ENCODE measurements around the gene TMEM263.

TMEM263 gene

DNA sequence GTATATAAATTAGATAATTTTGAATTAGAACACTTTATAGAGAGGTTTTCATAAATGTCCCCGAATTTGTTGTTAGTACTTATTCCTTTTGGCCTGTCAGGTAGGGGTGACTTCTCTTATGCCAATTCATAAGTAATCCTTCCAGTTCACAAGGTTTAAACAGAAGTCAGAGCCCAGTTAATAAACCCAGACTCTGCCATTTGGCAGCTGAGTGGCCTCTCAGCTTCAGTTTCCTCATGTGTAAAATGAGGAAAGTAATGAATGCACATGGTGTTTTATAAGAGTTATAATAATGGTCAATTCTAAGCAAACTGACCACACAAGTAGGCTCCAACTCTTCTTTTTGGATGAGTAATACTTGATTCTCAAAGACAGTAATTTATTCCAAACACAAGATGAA is 21.0 kb downstream of the TMEM263 start:
- Mint-ChIP-seq H3K4me3 (no peak overlapping the region), H3K9me3 (no peaks in the 10 kb centered on the region), H3K36me3 (ENCODE audit: low read depth) (peaks cover 35% of the 10 kb centered on the region), H3K4me1 (peaks cover 53% of the 10 kb centered on the region), H3K27me3 (ENCODE audit: low read depth) (no peaks in the 10 kb centered on the region), H3K27ac (peak overlapping the region; percentile 40 to 70 (median 62))
- TF ChIP-seq, protein P1, sequence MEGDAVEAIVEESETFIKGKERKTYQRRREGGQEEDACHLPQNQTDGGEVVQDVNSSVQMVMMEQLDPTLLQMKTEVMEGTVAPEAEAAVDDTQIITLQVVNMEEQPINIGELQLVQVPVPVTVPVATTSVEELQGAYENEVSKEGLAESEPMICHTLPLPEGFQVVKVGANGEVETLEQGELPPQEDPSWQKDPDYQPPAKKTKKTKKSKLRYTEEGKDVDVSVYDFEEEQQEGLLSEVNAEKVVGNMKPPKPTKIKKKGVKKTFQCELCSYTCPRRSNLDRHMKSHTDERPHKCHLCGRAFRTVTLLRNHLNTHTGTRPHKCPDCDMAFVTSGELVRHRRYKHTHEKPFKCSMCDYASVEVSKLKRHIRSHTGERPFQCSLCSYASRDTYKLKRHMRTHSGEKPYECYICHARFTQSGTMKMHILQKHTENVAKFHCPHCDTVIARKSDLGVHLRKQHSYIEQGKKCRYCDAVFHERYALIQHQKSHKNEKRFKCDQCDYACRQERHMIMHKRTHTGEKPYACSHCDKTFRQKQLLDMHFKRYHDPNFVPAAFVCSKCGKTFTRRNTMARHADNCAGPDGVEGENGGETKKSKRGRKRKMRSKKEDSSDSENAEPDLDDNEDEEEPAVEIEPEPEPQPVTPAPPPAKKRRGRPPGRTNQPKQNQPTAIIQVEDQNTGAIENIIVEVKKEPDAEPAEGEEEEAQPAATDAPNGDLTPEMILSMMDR (IDR thresholded peaks at IDR 0.05; ENCODE audit: unreplicated experiment in 3 of 3): no peak

DNA sequence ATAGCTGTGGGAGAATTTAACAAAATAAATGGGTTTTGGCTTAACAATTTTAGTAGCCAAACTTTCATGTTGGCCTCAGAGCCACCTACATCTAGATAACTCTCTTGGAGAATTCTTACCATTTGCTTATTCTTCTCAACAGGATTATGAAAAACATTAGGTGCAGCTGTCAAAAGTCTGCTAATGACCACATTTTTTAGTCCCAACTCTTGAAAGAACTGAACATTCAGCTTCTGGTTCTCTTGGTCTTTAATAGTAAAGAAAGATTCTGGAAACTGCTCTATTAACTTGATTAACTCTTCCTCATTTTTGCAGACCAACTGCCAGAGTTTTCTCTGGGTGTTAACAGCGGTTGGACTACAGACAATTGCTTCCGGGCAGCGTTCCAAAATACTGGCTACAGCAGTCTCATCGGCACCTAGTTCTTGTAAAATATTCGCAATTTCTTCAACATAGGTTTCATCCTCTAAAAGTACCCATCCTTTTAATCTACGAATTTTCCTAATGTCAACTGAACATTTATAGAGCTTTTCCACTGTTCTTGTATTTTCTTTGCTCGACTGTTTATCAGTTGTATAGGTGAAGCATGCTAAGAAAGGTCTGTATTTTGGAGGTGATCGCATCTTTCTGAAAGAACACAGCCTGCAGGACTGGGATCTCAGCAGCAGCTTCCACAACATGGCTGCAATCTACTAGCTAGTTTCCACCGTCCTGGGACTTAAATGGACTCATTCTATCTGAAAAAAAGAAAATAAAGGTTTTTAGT is 22.5 kb downstream of the TMEM263 start:
- Mint-ChIP-seq H3K4me3 (no peak overlapping the region), H3K27ac (peak overlapping the region; percentile 62 to 75 (median 64)), H3K36me3 (ENCODE audit: low read depth) (peaks cover 34% of the 10 kb centered on the region), H3K9me3 (no peaks in the 10 kb centered on the region), H3K4me1 (peaks cover 58% of the 10 kb centered on the region), H3K27me3 (ENCODE audit: low read depth) (no peaks in the 10 kb centered on the region)
- TF ChIP-seq, protein P1 (IDR thresholded peaks at IDR 0.05; ENCODE audit: unreplicated experiment in 3 of 3): no peak

DNA sequence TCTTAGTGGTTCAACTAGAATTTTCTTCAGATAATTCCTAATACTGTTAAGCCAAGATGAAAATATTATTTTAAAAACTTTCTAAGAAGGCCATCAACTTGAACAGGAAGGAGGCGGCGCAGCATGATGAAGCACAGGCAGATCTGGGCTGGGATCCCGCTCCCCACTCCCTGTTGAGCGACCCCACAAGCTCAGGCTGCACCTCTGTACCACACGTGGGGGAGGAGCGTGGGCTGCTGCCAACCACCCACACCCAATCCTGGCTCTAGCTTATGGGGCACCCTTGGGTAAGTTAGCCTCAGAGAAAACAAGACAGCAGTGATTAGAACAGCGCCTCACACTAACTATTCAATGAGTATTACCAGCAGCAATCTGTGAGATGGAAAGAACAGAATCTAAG is 25.2 kb downstream of the TMEM263 start:
- H3K36me3 Mint-ChIP-seq (ENCODE audit: low read depth): peaks cover 43% of the 10 kb centered on the region
- TF ChIP-seq, protein P1 (IDR thresholded peaks at IDR 0.05; ENCODE audit: unreplicated experiment in 3 of 3): no peak
- H3K9me3 Mint-ChIP-seq: no peaks in the 10 kb centered on the region
- H3K4me1 Mint-ChIP-seq: peaks cover 61% of the 10 kb centered on the region
- H3K4me3 Mint-ChIP-seq: no peak overlapping the region
- peak overlapping the region in 2 of 3 experiments; percentile 48 to 76 for H3K27ac Mint-ChIP-seq
- H3K27me3 Mint-ChIP-seq (ENCODE audit: low read depth): no peaks in the 10 kb centered on the region

DNA sequence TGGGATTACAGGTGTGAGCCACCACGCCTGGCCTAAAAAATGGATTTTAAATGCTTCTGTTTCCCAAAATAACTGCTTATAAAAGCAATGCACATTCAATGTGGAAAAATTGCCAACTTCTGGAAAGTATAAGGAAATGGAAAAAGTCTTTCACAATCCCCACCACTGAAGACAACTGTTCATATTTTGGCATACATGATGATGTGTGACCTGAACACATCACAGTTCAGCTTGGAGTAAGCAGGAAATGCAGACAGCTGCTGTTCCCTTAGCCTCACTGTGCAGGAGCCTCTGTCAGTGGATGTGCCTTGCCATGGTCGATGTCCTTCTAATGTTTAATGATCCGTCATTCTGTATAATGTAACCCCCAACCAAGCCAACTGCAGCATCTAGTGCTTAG is 26.1 kb downstream of the TMEM263 start:
- Mint-ChIP-seq H3K9me3 (no peaks in the 10 kb centered on the region), H3K4me1 (peaks cover 60% of the 10 kb centered on the region), H3K27me3 (ENCODE audit: low read depth) (no peaks in the 10 kb centered on the region), H3K27ac (peak overlapping the region in 2 of 3 experiments; percentile 41 to 44), H3K4me3 (peak overlapping the region in 1 of 3 experiments; percentile 35), H3K36me3 (ENCODE audit: low read depth) (peaks cover 44% of the 10 kb centered on the region)
- TF ChIP-seq, protein P1 (IDR thresholded peaks at IDR 0.05; ENCODE audit: unreplicated experiment in 3 of 3): no peak

DNA sequence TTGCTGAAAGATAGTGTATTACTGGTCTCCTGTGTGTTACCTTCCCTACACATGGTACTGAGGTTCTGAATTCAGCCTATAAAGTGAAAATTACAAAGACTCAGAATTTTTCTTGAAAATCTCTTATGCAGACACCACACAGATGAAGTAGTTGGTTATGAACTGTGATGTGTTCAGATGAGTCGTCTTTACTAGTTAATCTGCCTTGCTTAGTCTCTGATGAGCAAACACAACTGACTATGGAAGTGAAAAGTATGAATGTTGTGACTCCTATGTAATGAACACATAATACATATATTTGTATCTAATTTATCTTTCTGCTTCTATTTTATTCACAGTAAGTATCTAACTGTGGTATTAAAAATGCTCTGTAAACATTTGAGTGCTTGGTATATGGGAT is 26.5 kb downstream of the TMEM263 start:
- Mint-ChIP-seq H3K27me3 (ENCODE audit: low read depth) (no peaks in the 10 kb centered on the region), H3K9me3 (no peaks in the 10 kb centered on the region), H3K4me1 (peaks cover 59% of the 10 kb centered on the region), H3K4me3 (peak overlapping the region in 1 of 3 experiments; percentile 35), H3K27ac (peak overlapping the region in 2 of 3 experiments; percentile 41 to 44), H3K36me3 (ENCODE audit: low read depth) (peaks cover 44% of the 10 kb centered on the region)
- TF ChIP-seq, protein P1 (IDR thresholded peaks at IDR 0.05; ENCODE audit: unreplicated experiment in 3 of 3): no peak

Data from nephron (organoid).